Psoas muscle (tissue), 8 donors: ENCODE results near the gene PCCA. TPM values are rescaled to one million over a fixed set of nuclear protein-coding genes. Genes with fewer than 3 reads are reported as not detected.

Source experiments
- ATAC-seq, 4 donors: fragments of 200-7000 bp; cut with Tn5 transposase; one replicate each; pipeline ENCODE4 v1.9.1; 2020; ENCODE audit warnings: moderate library complexity in 3 of 4, mild to moderate bottlenecking in 2 of 4
- DNase-seq, 2 donors: peaks; one replicate each; pipeline ENCODE4 v3.0.0-alpha.2; 2020
- H3K27ac ChIP-seq: fragments of 200-600 bp; one replicate; pipeline ENCODE4 v1.8.0; 2022
- H3K27me3 ChIP-seq, 3 donors: fragments of 200-600 bp in 1 of 3; one replicate each; pipeline versions ENCODE4 v1.6.1 to v1.8.0; 2013 to 2022; ENCODE audit warnings: low read length in 2 of 3, mild to moderate bottlenecking in 2 of 3, moderate library complexity in 1 of 3; ENCODE audit not compliant: insufficient read depth in 3 of 3
- H3K36me3 ChIP-seq, 2 donors: fragments of 200-600 bp in 1 of 2; one replicate each; pipeline versions ENCODE4 v1.6.1 to v1.8.0; 2013 to 2022; ENCODE audit warnings: low read depth in 1 of 2, mild to moderate bottlenecking in 1 of 2, moderate library complexity in 1 of 2; ENCODE audit not compliant: insufficient read depth in 1 of 2
- H3K4me1 ChIP-seq: fragments of 200-600 bp; one replicate; pipeline ENCODE4 v1.8.0; 2022
- H3K4me3 ChIP-seq: fragments of 200-600 bp; one replicate; pipeline ENCODE4 v1.8.0; 2022; ENCODE audit warnings: mild to moderate bottlenecking
- H3K9me3 ChIP-seq: fragments of 200-600 bp; one replicate; pipeline ENCODE4 v1.8.0; 2022
- WGBS, 3 donors: extraction: QIAGEN DNeasy Blood & Tissue Kit; methylation state at CpG; one replicate each; pipeline versions ENCODE4 v1.1.6 to v1.1.7; 2013; 5-methylcytosine and 5-hydroxymethylcytosine counted together
- intact Hi-C, 2 donors: fragments of 100-400 bp; cut with DNase I; formaldehyde crosslinking; loops; one replicate each; pipeline versions ENCODE4 v1.11.0 to v1.14.2; 2022
- polyA plus RNA-seq, 3 donors: library from polyadenylated mRNA; stranded (reverse); fragments of 200-250 nt; gene quantifications; one replicate each; pipeline ENCODE4 v1.2.3, GENCODE V29; 2013
- total RNA-seq, 4 donors: library from RNA; stranded (reverse); fragmentation: NEBNext Ultra II Directional in 2 of 4; extraction: Animal tissue kit (Norgen Biotek cat#: 25700) in 2 of 4; gene quantifications; one replicate each; pipeline versions ENCODE4 v1.2.1 to v1.2.4, GENCODE V29; 2021 to 2023
- TF ChIP-seq, protein P1 (sequence below): fragments of 200-600 bp; IDR thresholded peaks from one replicate; pipeline ENCODE4 v1.8.0; 2022; ENCODE audit warnings: antibody characterized with exemption
- donor health status: healthy with polysubstance abuse.
- donor health status: DM: no; HTN: no; CAD: no; lungs with moderate emphysema.
- donor health status: Bipolar disorder and iron deficiency.
- donor health status: healthy.
- donor health status: DM: yes; HTN: yes; CAD: no.
- donor health status: DM: no; HTN: no; CAD: no.
- donor health status: DM: no; HTN: no; CAD: no.
- donor health status: DM: yes; HTN: yes; CAD: no.

PCCA gene
- total and polyA plus RNA-seq, 7 donors = 6.2 to 23.9 (median 13.3) TPM

DNA sequence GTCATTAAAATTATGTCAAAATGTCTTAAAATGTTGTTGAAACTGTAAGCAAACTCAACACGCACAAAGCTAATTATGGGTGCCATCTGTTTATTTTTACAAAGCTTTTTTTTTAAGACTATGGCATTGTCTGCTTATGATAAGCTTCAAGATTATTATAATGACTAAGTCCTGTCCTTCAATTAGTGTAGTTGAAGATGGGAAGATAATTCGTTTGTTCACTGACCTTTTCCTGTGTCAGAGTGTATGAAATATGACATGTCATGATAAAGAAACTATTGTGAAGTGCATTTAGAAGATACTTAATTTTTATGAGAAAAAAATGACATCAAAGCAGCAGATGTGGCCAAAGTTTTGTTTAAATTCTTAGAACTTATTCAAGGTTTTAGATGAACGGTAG lies 211.3 kb downstream of the PCCA start:
- Histone ChIP-seq H3K4me3 (no peak overlapping the region), H3K27me3 (no peaks in the 10 kb centered on the region), H3K36me3 (no peaks in the 10 kb centered on the region), H3K27ac (no peak overlapping the region), H3K9me3 (no peaks in the 10 kb centered on the region), H3K4me1 (peaks cover 6% of the 10 kb centered on the region)
- WGBS, 3 donors = 85 to 92% (median 87%) methylated on average over 3 of the region's 3 CpGs
- intact Hi-C loops = no loop called here
- TF ChIP-seq, protein P1, sequence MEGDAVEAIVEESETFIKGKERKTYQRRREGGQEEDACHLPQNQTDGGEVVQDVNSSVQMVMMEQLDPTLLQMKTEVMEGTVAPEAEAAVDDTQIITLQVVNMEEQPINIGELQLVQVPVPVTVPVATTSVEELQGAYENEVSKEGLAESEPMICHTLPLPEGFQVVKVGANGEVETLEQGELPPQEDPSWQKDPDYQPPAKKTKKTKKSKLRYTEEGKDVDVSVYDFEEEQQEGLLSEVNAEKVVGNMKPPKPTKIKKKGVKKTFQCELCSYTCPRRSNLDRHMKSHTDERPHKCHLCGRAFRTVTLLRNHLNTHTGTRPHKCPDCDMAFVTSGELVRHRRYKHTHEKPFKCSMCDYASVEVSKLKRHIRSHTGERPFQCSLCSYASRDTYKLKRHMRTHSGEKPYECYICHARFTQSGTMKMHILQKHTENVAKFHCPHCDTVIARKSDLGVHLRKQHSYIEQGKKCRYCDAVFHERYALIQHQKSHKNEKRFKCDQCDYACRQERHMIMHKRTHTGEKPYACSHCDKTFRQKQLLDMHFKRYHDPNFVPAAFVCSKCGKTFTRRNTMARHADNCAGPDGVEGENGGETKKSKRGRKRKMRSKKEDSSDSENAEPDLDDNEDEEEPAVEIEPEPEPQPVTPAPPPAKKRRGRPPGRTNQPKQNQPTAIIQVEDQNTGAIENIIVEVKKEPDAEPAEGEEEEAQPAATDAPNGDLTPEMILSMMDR = no peak
- no peak for ATAC-seq
- no peak for DNase-seq

DNA sequence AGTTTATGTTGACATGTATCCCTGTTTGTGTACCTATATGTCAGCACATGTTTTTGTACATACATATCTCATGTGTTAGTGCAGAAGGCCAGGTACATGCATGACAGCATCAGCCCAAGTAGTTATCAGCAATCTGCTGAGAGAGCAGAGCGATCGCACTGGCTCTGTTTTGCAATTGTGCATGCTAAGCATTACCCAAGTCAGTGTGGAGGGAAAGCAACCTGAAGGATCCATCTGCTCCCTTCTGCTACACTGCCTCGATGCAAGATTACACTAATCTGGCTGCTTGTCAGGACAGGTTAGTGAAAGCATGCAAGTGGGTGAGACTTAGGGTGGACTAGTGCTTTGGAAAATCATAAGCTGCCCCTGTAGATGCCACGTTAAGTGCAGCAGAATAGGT lies 211.8 kb downstream of the PCCA start:
- intact Hi-C loops = no loop called here
- H3K36me3 ChIP-seq = no peaks in the 10 kb centered on the region
- TF ChIP-seq, protein P1 = no peak
- H3K9me3 ChIP-seq = no peaks in the 10 kb centered on the region
- H3K27me3 ChIP-seq = no peaks in the 10 kb centered on the region
- DNase-seq (no peak), ATAC-seq (no peak)
- H3K4me1 ChIP-seq = peaks cover 6% of the 10 kb centered on the region
- WGBS, 3 donors = 94 to 98% (median 94%) methylated on average over 4 of the region's 4 CpGs
- no peak overlapping the region for H3K27ac ChIP-seq
- no peak overlapping the region for H3K4me3 ChIP-seq

DNA sequence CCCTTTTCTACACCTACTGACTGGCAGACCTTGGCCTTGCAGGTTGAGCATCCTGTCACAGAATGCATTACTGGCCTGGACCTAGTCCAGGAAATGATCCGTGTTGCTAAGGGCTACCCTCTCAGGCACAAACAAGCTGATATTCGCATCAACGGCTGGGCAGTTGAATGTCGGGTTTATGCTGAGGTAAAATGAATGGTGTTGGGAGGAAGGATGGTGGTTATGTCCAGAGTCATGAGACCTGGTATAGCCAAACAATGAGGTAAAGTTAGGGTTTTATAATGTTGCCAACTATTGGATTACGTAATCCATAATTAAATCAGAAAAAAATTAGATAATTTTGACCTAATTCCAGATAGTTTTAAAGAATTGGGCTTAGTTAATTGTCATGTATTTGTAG lies 212.5 kb downstream of the PCCA start:
- 71 to 76% (median 74%) methylated on average over 5 of the region's 5 CpGs for WGBS, 3 donors
- ATAC-seq (no peak), DNase-seq (no peak)

DNA sequence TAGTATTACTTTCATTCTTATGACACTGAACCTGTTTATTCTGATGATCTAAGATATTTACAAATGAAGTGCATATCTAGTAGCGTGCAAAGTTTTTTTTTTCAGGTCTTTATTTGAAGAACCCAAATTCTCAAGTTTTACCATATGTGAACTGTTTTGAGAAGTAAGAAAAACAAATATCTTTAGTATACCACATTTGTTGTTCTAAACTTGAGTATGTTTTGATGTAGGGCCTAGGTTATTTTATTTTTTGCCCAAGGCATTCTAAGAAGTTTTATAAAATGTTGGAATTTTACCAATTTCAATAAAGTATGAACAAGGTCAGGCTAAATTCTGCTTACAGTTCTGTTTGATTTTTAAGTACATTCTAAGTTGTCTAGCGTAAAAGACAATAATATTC lies 213.5 kb downstream of the PCCA start:
- no peak overlapping the region for H3K4me3 ChIP-seq
- H3K36me3 ChIP-seq = no peaks in the 10 kb centered on the region
- 99 to 100% (median 99%) methylated on average over 2 of the region's 2 CpGs for WGBS, 3 donors
- DNase-seq (no peak), ATAC-seq (no peak)
- H3K27ac ChIP-seq = no peak overlapping the region
- TF ChIP-seq, protein P1 = no peak
- intact Hi-C loops = no loop called here
- H3K9me3 ChIP-seq = no peaks in the 10 kb centered on the region
- no peaks in the 10 kb centered on the region for H3K27me3 ChIP-seq
- H3K4me1 ChIP-seq = no peaks in the 10 kb centered on the region

More for the DNA sequence above, 212.5 kb downstream of the PCCA start:
- no peaks in the 10 kb centered on the region for H3K9me3 ChIP-seq
- peaks cover 6% of the 10 kb centered on the region for H3K4me1 ChIP-seq
- H3K4me3 ChIP-seq = no peak overlapping the region
- H3K36me3 ChIP-seq = no peaks in the 10 kb centered on the region
- TF ChIP-seq, protein P1 = no peak
- no peak overlapping the region for H3K27ac ChIP-seq
- intact Hi-C loops = no loop called here
- H3K27me3 ChIP-seq = no peaks in the 10 kb centered on the region

DNA sequence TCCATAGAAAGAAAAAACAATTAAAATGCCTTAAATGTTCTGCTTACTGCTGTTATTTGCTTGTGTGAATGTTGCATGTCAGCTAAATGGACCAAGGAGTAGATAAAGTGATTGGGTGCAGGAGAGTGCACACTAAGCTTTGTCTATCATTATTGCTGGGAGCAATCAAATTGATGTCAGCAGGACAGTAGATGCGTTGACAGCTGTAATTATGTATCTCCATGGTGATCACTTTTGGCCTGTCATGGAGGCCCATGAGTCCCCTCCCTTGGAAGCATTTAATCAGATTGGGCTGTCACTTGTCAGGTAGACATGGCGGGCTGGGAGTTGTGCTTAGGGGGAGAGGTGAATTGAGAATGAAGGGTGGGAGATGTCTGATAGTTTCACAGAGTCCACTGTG lies 215.3 kb downstream of the PCCA start:
- WGBS, 3 donors = 83 to 97% (median 96%) methylated on average over 2 of the region's 2 CpGs
- H3K4me1 ChIP-seq = no peaks in the 10 kb centered on the region
- H3K27ac ChIP-seq = no peak overlapping the region
- no peaks in the 10 kb centered on the region for H3K27me3 ChIP-seq
- TF ChIP-seq, protein P1 = no peak
- no peaks in the 10 kb centered on the region for H3K9me3 ChIP-seq
- H3K4me3 ChIP-seq = no peak overlapping the region
- intact Hi-C loops = no loop called here
- DNase-seq (no peak), ATAC-seq (no peak)
- no peaks in the 10 kb centered on the region for H3K36me3 ChIP-seq
